OCI-LY7 (cell line): ENCODE data around the gene AGGF1. TPM values are rescaled to one million over a fixed set of nuclear protein-coding genes. Genes with fewer than 3 reads are reported as not detected.

Source experiments
- BruUV-seq: library from RNA; stranded (reverse); fragments of 400-500 nt; replicated peaks from 2 replicates; lab custom pipeline; 2021; lab: Mats Ljungman, UMichigan
- CTCF ChIA-PET: fragments of 300-600 bp; sonication (Branson Sonifier 250); formaldehyde crosslinking; loops from one replicate; lab custom pipeline; 2022; ENCODE audit warnings: antibody characterized with exemption; ENCODE audit not compliant: unreplicated experiment; lab: Charles Lee
- POLR2A ChIA-PET: fragments of 300-600 bp; sonication (Branson Sonifier 250); formaldehyde crosslinking; loops from one replicate; lab custom pipeline; 2022; ENCODE audit warnings: antibody characterized with exemption; lab: Charles Lee
- DNase-seq: peaks from one replicate; pipeline ENCODE4 v3.0.0-alpha.2; 2015; ENCODE audit warnings: low spot score
- H2AFZ ChIP-seq: fragments of 200-600 bp; sonication (generic), shearing (Covaris generic); 2 replicates; pipeline ENCODE4 v1.6.1; 2014; ENCODE audit warnings: mild to moderate bottlenecking, antibody characterized with exemption, low read length, moderate library complexity
- H3K27ac ChIP-seq: fragments of 200-600 bp; sonication (generic); 2 replicates; pipeline ENCODE4 v1.5.1; 2014; ENCODE audit warnings: mixed run types, low read depth, mild to moderate bottlenecking, moderate library complexity, low read length, inconsistent platforms; ENCODE audit not compliant: poor library complexity, severe bottlenecking
- H3K36me3 ChIP-seq: fragments of 200-600 bp; sonication (generic); 2 replicates; pipeline ENCODE4 v1.6.1; 2014; ENCODE audit warnings: mild to moderate bottlenecking, antibody characterized with exemption, low read length, moderate library complexity, mixed read lengths; ENCODE audit not compliant: insufficient read depth
- H3K4me1 ChIP-seq: fragments of 200-600 bp; sonication (generic); 2 replicates; pipeline ENCODE4 v1.5.1; 2014; ENCODE audit warnings: mild to moderate bottlenecking, low read length; ENCODE audit not compliant: insufficient read depth, poor library complexity, severe bottlenecking
- H3K4me2 ChIP-seq: fragments of 200-600 bp; sonication (generic); 2 replicates; pipeline ENCODE4 v1.6.1; 2014; ENCODE audit warnings: mild to moderate bottlenecking, low read length
- H3K4me3 ChIP-seq: fragments of 200-600 bp; sonication (generic); 2 replicates; pipeline ENCODE4 v1.5.1; 2014; ENCODE audit warnings: mild to moderate bottlenecking, low read depth, low read length; ENCODE audit not compliant: poor library complexity, severe bottlenecking
- H3K79me2 ChIP-seq: fragments of 200-600 bp; sonication (generic); 2 replicates; pipeline ENCODE4 v1.6.1; 2016; ENCODE audit warnings: low read depth, mild to moderate bottlenecking, low read length, moderate library complexity, mixed read lengths; ENCODE audit not compliant: insufficient read depth
- H3K9me2 ChIP-seq: fragments of 200-600 bp; sonication (generic); 2 replicates; pipeline ENCODE4 v1.6.1; 2016; ENCODE audit warnings: mild to moderate bottlenecking, low read length, mixed read lengths; ENCODE audit not compliant: insufficient read depth
- H3K9me3 ChIP-seq: fragments of 200-600 bp; sonication (generic); 2 replicates; pipeline ENCODE4 v1.6.1; 2014; ENCODE audit warnings: mild to moderate bottlenecking, mixed run types, low read length, mixed read lengths
- H4K20me1 ChIP-seq: fragments of 200-600 bp; sonication (generic); 2 replicates; pipeline ENCODE4 v1.6.1; 2014; ENCODE audit warnings: mild to moderate bottlenecking, antibody characterized with exemption, low read length, moderate library complexity, mixed read lengths; ENCODE audit not compliant: insufficient read depth
- CTCF ChIP-seq: fragments of 200-600 bp; sonication (generic); conservative IDR thresholded peaks from 2 replicates; pipeline ENCODE4 v1.5.1; 2014; ENCODE audit warnings: mild to moderate bottlenecking, antibody characterized with exemption, low read length, moderate library complexity, mixed read lengths
- EZH2phosphoT487 ChIP-seq: fragments of 200-600 bp; sonication (generic); IDR thresholded peaks from 2 replicates; pipeline ENCODE4 v1.6.1; 2018; ENCODE audit warnings: low read depth, borderline replicate concordance, mild to moderate bottlenecking, mixed run types, antibody characterized with exemption, low read length, moderate library complexity, mixed read lengths
- intact Hi-C: fragments of 100-400 bp; cut with micrococcal nuclease; formaldehyde crosslinking; loops from one replicate; pipeline ENCODE4 v1.10.0; 2022; ENCODE audit not compliant: unreplicated experiment
- total RNA-seq, 2 experiments: library from RNA; depleted of rRNA in 1 of 2; stranded (reverse); fragments of >200 nt in 1 of 2; shearing (Covaris generic) in 1 of 2; gene quantifications; 2 replicates each; pipeline ENCODE4 v1.2.3, GENCODE V29; 2014 to 2022

AGGF1 gene
- total RNA-seq, 2 experiments from 2014 or later = 18.5 to 33.6 TPM

GRCh38 chr5:77012601-77013000 is 17.6 kb upstream of the AGGF1 start:
- Histone ChIP-seq H3K4me1 (peaks cover 4% of the 10 kb centered on the region), H3K27ac (no peak overlapping the region), H3K4me2 (no peak overlapping the region), H3K9me2 (no peaks in the 10 kb centered on the region), H3K4me3 (no peak overlapping the region), H3K36me3 (peaks cover 8% of the 10 kb centered on the region), H4K20me1 (no peaks in the 10 kb centered on the region), H3K9me3 (no peaks in the 10 kb centered on the region), H2AFZ (no peak overlapping the region), H3K79me2 (no peaks in the 10 kb centered on the region)
- ChIA-PET POLR2A (no interaction called here), CTCF (interaction anchor here (0.5 kb wide), 1 partner anchor 143 kb away, joined by 3 read pairs; no protein-coding TSS in a partner anchor)
- no TSS peak for BruUV-seq
- TF ChIP-seq CTCF (no peak), EZH2phosphoT487 (no peak)
- no peak for DNase-seq
- intact Hi-C loops = loop anchor here (10.0 kb wide), 1 partner anchor 408 kb away; no protein-coding TSS in a partner anchor

GRCh38 chr5:77015938-77016569 is 14.2 kb upstream of the AGGF1 start:
- Histone ChIP-seq H3K27ac (no peak overlapping the region), H3K4me3 (no peak overlapping the region), H4K20me1 (no peaks in the 10 kb centered on the region), H2AFZ (no peak overlapping the region), H3K79me2 (no peaks in the 10 kb centered on the region), H3K4me2 (no peak overlapping the region), H3K9me3 (no peaks in the 10 kb centered on the region), H3K9me2 (no peaks in the 10 kb centered on the region), H3K4me1 (peaks cover 4% of the 10 kb centered on the region), H3K36me3 (no peaks in the 10 kb centered on the region)
- peak; percentile 77 for DNase-seq
- ChIA-PET CTCF (interaction anchor here (0.6 to 1.2 kb wide), 3 partner anchors 142 to 146 kb away, joined by 3 to 4 read pairs (median 3); no protein-coding TSS in a partner anchor), POLR2A (interaction anchor here (1.5 to 3.4 kb wide), 4 partner anchors 9 to 145 kb away, joined by 3 to 11 read pairs (median 4); partner anchors contain the start of gene AGGF1)
- no TSS peak for BruUV-seq
- TF ChIP-seq EZH2phosphoT487 = no peak
- TF ChIP-seq CTCF = peak; percentile 81
- intact Hi-C loops = loop anchor here (1.0 to 10.0 kb wide), 2 partner anchors 148 to 411 kb away; no protein-coding TSS in a partner anchor

GRCh38 chr5:77016962-77017361 is 13.2 kb upstream of the AGGF1 start:
- H3K27ac ChIP-seq = no peak overlapping the region
- CTCF ChIA-PET = no interaction called here
- H3K9me2 ChIP-seq = no peaks in the 10 kb centered on the region
- no peaks in the 10 kb centered on the region for H3K79me2 ChIP-seq
- no peak overlapping the region for H2AFZ ChIP-seq
- no TSS peak for BruUV-seq
- H3K36me3 ChIP-seq = no peaks in the 10 kb centered on the region; the same call in 1 of the 2 replicates
- intact Hi-C loops = loop anchor here (1.0 to 10.0 kb wide), 2 partner anchors 149 to 412 kb away; no protein-coding TSS in a partner anchor
- no peak overlapping the region for H3K4me3 ChIP-seq
- no peak overlapping the region for H3K4me2 ChIP-seq
- no peaks in the 10 kb centered on the region for H4K20me1 ChIP-seq
- POLR2A ChIA-PET = interaction anchor here (1.5 to 3.4 kb wide), 4 partner anchors 10 to 146 kb away, joined by 3 to 11 read pairs (median 4); partner anchors contain the start of gene AGGF1
- TF ChIP-seq EZH2phosphoT487 = no peak
- DNase-seq = no peak
- H3K9me3 ChIP-seq = no peaks in the 10 kb centered on the region
- H3K4me1 ChIP-seq = peaks cover 4% of the 10 kb centered on the region
